Hematopoietic multipotent progenitor cell treated with erythropoietin and hydrocortisone succinate and interleukin-3 and kit ligand, for 8 days (in vitro differentiated cells): ENCODE data around the gene ABHD13.
"Not testable (repeated sequence)": the region's sequence is repeated elsewhere in the genome, so short reads cannot be mapped to it uniquely, and the experiment has no call there.

ENCODE experiments used
- DNase-seq: peaks from one replicate; pipeline ENCODE4 v3.0.0-alpha.2; 2015

ABHD13 gene

DNA sequence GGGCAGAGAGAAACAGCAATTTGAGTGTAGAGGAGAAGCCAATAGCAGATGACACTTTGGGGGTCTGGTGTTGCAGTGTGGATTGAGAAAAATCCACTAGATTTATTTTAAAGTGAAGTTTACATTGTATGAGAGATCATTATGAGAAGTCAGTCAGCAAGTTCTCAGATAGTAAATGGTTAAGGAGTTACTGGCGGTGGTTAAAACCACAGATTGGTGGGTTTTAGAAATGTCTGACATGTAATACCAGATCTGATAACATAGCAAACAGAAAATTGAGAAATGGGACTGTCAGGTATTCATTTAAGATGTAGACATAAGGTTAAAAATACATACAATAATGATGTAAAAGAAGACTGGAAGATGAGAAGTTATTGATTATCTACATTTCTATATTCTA is 7.2 kb downstream of the ABHD13 start:
- DNase-seq, result peak; percentile 25

DNA sequence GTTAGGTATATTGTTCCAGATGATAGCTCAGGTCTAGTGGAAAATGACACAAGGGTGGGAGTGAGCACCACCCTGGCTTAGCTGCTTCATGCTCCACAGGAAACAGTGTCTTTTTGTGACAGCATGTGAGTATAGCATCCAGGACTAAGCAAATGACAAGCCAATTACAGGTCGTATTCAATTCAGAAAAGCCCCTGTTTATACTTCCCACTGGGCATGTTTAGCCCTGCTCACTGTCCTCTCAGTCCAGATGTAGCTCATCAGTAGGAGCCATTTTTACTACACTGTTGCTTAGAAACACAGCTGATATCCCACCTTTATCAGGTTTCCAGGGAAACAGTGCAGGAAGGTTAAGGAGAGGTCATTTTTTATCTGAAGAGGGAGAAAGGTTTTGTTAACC is 8.0 kb downstream of the ABHD13 start:
- DNase-seq, result no peak

DNA sequence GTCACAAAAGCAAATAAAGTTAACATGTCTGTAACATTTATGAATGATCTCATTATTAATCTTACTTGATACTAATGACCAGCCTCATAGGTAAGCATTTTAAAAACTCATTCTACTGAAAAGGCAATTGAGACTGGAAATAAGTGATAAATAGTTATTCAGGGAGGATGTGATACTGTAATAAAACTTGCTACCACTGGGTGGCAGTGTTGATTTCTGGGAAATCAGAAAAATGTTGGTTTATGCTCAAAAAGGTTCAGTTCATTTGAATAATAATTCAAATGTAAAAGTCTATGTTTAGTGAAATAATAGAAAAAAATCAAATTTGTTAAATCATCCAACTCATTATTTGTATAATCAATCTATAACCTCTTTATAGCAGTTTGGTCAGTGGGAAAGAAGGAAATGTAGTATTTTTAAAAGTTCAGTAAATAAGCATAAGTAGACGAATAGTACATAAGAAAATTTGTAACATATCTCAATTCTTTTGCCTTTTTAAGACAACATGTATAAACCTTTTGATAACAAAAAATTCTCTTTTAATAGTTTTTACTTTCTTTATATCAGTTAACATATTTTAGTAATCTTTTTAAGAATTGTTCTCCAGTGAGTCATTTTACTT is 9.6 kb downstream of the ABHD13 start:
- peak; percentile 68 for DNase-seq

DNA sequence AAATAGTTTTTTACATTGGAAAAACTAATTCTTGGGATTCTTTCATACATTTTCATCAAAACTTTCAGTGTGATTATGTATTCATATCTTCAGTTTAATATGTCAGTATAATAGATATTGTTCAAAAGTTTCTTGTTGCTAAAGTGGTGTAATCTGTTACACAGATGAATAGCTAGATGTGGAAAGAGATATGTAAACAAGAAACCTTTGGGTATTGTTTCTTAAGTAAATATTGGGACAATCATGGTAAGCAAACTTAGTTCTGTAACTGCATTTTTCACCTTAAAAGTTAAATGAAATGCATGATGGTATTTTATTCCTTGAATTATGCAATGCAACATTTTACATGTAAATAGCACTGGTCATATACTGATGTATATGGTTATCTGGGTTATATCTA is 12.2 kb downstream of the ABHD13 start:
- no peak for DNase-seq

DNA sequence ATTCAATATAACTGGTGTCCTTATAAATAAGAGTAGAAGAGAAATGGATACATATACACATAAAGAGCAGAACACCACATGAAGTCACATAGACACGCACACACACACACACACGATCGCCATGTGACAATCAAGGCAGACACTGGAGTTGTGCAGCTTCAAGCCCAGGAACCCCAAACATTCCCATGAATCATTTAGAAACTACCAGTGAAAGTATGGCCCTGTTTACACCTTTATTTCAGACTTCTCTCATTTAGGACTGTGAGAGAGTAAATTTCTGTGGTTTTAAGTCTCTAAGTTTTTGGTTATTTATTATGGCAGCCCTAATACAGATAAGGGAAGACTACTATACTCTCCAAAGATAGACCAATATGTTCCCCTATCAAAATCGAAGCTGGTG is 31.0 kb downstream of the ABHD13 start:
- no peak for DNase-seq

DNA sequence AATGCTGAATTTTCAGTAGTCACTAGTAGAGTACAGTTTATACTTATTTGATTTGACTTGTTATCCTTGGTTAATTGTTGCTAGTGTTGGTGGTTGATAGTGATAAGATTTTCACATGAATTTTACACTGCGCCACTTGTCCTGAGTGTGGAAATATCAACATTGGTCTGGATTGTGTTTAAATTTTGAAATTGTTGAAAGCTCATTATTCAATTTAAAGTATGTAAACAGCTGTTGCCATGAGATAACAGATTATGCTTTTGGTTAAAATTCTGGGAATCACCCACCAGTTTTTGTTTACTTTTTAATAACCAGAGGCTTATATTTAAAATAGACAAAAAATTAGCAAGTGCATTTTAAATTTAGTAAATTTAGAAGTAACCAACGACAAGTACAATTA is 39.1 kb downstream of the ABHD13 start:
- DNase-seq, result peak; percentile 44

DNA sequence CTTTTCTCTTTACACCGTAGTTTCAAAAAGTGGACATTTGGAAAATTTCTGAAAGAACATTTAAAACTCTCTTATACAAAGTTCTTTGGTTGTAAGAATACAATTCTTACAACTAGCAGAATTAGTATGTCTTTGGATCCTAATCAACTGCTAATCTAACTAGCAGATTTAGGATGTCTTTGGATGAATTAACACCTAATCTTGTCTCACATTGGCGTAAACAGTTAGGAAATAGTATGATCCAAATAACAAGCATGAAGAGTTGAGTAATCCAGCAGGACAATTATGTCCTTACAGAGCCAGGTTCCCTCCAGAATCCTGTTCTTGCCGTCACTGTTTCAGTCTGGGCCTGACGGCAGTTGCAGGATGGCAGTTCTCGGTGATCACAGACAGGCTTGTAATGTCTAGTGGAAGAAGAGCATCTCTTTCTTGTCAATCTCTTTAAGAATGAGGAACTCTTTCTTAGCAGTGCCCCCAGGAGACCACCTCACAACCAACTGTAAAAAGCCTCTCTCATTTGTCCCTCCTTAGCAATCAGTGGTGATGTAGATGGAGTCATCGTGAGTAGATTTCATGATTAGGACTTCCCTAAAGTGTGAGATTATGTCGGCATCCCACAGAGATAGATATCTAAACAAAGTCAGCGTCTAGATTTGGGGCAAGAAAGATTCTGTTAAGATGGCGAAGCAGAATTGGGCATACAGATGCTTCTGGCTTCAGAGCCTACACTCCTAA is 45.6 kb downstream of the ABHD13 start:
- no peak for DNase-seq

DNA sequence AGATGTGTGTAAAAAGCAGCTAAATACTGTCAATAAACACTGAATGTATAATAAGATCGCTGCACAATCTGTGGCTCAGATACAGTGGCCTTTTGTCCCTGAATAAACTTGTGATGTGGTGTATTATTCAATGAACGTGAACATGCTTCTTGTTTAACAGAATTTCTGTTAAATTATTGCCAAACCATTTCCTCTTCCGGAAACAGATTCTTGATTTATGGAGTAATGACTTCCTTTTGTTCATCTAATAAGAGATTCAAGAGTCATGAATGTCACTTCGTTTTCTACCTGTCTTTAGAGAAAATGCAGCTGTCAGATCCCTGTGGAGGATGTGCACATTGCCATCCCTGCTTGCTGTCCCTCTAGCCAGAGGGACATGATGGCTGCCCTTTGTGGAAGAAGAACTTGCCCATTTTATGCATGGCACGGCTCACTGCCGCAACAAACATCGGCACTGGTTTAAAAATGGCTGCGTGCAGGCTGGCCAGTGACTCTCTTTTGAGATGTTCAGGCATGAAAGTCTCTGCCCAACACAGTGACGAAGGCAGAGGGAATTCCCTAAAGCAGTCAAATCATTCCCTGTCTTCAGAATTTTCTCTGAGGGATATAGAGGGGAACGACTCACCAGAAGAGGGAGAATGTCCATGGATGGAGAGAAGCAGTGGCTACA is 48.3 kb downstream of the ABHD13 start:
- DNase-seq, result no peak

DNA sequence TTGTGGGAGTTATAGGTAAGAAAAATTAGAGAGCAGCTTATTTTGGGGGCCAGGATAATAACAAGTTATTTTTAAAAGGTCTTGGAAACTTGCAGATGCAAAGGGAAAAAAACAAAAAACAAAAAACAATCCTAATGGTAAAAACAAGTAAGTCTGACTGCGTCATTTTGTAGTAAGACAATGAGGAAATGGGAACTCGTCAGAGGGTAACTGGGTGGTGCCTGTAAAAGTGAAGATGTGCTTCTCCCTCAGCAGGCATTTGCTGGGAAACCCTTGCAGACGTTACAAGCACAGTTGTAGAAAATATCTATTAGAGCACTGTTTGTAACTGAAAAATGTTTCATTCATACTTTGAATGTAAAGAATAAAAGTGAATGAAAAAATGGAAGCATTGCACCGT is 49.2 kb downstream of the ABHD13 start:
- DNase-seq, result no peak

DNA sequence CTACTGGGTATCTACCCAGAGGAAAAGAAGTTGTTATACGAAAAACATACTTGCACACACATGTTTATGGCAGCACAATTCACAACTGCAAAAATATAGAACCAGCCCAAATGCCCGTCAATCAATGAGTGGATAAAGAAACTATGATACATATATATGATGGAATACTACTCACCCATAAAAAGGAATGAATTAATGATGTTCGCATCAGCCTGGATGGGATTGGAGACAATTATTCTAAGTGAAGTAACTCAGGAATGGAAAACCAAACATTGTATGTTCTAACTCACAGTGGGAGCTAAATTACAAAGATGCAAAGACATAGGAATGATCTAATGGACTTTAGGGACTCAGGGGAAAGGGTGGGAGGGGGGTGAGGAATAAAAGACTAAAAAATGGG is 49.7 kb downstream of the ABHD13 start:
- DNase-seq, result not testable (repeated sequence)

DNA sequence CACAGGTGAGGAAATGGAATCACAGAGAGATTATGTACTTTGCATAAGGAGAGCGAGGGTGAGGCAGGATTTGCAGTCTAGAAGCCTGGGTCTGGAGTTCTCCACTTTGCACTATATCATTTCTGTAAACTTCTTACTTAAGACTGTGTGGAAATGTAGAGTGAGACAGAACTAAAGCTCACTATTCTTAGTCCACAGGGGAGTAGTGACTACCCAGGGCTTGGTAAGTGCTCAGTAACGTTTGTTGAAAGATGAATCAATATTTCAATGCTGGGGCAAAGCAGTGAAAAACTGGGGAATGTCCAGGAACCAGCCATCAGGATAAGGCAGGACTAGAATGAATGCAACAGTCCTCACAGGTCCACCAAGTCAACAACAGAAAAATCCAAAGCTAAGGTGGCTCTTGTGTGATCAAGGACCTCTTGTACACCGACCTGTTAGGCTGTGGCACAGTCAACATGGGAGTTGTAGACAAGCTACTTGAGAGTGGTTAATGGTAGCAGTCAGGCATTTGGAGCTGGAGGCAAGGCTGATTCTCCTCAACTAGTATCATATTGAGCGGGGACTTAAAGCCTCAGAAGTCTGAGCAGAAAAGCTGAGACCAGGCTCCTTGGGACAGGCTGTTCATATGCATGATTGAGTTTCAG is 50.4 kb downstream of the ABHD13 start:
- no peak for DNase-seq

DNA sequence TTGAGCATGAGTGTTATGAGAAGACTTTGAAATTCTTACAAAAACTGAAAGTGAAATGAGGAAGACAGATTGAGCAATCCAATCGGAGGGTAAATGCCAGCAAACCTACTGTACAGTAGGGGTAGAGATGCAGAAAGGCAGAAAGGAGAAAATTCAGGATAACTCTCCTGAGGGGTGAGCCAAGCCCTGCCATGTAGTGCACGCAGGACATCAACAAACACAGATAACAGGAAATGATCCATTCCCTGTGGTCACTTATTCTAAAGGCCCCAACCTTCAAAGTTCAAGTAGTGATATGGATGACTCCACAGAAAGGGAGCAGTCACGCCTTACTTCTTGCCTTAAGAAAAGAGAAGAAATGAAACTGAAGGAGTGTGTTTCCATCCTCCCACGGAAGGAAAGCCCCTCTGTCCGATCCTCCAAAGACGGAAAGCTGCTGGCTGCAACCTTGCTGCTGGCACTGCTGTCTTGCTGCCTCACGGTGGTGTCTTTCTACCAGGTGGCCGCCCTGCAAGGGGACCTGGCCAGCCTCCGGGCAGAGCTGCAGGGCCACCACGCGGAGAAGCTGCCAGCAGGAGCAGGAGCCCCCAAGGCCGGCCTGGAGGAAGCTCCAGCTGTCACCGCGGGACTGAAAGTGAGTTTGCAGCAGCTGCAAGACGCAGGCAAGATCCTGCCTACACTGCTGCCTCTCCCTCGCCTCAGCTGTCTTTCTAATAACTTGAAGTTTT is 51.6 kb downstream of the ABHD13 start, which contains the start of gene TNFSF13B:
TNFSF13B (plus strand) TSS at position 118 of the 728 bp plus-strand sequence; CDS start at position 296, 178 bp downstream.
- DNase-seq, result peak; percentile 51

DNA sequence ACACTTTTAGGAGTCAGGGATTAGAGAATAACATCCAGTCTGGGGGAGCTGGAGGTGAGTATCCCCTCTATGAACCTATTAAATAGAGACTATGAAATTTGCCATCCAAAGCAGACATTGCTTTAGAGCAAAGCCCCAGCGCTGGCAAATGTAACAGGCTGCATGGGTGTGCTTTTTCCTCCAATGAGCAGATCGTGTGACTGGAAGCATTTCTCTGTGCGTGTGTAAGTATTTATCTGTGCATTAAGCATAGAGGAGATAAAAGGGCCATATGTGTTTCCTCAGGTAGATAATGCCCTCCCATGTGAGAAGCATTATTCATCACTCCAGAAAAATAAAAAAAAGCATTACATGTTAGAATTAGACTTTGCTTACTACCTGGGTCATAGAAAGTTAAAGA is 52.2 kb downstream of the ABHD13 start:
- peak; percentile 53 for DNase-seq

DNA sequence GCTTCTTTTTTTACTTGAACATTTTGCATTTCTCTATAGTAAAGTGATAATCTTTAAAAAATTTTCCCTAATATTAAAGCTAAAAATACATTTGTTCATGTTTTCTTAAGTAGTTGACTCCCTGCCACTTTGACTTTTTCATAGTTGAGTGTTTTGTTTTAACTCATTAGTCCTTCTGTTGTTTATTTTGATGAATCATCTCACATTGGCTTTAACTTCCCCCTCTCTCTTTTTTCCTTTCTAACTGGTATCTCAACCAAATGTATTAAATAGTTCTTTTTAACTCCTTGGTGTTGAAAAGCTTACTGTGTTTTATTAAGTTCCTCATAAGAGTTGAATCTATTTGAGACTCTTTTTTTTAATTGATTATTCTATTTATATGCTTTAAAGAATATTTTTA is 54.1 kb downstream of the ABHD13 start:
- no peak for DNase-seq

DNA sequence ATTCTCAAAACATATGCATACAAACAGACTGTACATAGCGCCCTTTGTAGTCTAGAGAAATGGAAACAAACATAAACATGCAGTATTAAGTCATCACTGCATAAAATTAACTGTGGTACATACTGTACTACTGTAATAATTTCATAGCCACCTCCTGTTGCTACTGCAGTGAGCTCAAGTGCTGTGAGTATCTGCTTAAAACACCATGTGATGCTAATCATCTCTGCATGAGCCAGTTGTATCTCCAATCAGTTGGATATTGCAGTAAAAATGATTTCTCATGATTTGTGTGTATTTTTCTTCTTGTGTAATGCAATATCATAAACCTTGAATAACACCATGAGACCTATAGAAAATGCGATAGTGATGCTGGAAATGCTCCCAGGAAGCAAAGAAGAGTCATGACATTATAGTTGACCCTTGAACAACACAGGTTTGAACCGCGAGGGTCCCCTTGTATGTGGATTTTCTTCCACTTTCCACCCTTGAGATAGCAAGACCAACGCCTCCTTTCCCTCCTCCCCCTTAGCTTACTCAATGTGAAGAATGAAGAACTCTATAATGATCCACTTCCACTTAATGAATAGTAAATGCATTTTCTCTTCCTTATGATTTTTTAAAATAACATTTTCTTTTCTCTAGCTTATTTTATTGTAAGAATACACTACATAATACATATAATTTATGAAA is 55.4 kb downstream of the ABHD13 start:
- no peak for DNase-seq

DNA sequence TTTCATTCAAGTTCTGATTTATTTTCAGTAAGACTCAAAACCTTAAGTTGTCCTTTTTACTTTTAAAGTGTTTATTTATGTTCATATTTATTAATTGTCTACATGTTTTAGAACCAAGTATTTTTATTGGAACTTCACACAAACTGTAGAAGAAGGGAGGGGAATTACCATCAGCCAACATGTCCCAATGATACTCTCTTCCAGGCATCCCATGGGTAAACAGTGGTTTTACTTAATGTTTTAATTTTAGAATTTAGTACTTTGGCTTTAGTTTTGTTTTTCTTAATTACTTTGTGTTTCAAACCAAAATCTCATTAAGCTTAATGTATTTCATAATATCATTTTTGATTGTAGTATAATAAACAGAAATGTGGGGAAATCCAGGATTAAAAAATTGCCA is 56.5 kb downstream of the ABHD13 start:
- no peak for DNase-seq

DNA sequence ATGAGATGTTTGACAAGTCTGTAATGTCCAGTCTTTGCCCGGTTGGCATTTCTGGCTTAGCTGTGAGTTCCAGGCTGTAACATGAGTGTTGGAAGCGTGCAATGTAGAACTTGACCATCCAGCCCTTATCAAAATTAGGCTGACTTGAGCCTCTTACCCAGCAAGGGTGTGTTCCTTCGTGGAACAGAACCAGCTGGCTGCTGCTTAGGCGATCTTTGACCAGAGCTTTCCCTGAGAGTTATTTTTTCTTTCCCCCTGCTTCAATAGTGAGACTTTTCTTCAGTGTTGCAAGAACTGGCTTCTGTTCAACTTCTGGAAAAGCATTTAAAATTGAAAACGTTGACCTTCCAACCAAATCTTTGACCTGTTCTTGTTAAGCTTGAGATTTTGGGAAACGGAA is 57.9 kb downstream of the ABHD13 start:
- no peak for DNase-seq

DNA sequence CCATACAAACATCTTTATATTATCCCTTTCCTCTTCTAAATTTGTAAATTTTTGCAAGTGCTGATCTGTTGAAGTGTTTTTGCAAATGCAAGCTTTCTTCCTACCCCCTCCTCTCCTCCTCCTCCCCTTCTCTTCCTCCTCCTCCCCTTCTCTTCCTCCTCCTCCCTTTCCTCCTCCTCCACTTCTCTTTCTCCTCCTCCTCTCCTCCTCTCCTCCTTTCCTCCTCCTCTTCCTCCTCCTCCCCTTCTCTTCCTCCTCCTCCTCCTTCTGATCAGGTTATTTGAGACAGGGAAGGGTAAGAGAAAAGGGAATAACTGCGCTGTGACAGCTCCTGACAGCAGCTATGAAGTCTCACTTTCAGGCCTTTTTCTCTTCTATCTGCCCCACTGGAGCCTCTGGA is 60.3 kb downstream of the ABHD13 start:
- no peak for DNase-seq

DNA sequence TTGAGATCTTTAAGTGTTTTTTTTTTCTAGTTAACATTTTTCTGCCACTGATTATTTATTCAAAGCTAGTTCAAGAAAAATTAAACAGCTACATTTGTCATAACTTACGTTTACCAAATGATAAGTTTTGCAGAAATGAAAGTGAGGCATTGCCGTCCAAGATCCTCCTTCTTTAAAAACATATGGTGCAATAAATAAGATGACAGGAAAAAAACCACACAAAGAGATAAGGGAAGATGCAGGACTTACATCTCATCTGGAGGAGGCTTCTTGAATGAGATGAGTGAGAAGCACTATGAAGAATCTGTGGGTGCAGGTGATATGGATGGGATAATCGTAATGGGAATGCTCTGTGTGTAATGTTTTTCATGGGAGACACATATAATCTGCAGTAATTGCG is 63.7 kb downstream of the ABHD13 start:
- DNase-seq, result no peak

DNA sequence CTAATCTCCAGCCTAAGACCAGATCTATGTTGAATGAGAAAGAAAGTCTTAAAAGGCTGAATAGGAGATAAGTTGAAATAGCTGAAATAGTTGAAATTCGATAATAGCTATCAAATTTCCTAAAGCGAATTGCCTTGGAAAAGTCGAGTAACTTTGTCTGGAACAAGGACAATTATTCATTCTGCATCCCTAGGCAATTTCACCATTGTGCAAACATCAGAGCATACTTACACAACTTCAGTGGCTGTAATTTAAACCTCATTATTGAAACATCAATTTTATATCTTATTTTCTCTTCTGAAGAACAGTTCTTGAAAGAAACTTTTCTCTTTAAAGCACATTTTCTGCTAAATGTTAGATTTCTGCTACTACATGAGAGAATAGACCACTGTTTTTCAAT is 64.9 kb downstream of the ABHD13 start:
- DNase-seq, result no peak
